Inferior parietal cortex (tissue), 1 donor: Measurements from ENCODE around the gene RASAL1.
A peak's percentile ranks its signal among the peaks of the same experiment; 100 is the strongest.

Experiments used
- DNase-seq: peaks from one replicate; pipeline ENCODE4 v3.0.0-alpha.2; 2016; ENCODE audit errors: extremely low spot score

Gene RASAL1, protein sequence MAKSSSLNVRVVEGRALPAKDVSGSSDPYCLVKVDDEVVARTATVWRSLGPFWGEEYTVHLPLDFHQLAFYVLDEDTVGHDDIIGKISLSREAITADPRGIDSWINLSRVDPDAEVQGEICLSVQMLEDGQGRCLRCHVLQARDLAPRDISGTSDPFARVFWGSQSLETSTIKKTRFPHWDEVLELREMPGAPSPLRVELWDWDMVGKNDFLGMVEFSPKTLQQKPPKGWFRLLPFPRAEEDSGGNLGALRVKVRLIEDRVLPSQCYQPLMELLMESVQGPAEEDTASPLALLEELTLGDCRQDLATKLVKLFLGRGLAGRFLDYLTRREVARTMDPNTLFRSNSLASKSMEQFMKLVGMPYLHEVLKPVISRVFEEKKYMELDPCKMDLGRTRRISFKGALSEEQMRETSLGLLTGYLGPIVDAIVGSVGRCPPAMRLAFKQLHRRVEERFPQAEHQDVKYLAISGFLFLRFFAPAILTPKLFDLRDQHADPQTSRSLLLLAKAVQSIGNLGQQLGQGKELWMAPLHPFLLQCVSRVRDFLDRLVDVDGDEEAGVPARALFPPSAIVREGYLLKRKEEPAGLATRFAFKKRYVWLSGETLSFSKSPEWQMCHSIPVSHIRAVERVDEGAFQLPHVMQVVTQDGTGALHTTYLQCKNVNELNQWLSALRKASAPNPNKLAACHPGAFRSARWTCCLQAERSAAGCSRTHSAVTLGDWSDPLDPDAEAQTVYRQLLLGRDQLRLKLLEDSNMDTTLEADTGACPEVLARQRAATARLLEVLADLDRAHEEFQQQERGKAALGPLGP

GRCh38 chr12:113135178-113136127 lies at the start of gene RASAL1:
Gene RASAL1 (minus strand): TSS chr12:113135761. CDS start chr12:113135462, 299 bp downstream.
- DNase-seq, result no peak

DNA sequence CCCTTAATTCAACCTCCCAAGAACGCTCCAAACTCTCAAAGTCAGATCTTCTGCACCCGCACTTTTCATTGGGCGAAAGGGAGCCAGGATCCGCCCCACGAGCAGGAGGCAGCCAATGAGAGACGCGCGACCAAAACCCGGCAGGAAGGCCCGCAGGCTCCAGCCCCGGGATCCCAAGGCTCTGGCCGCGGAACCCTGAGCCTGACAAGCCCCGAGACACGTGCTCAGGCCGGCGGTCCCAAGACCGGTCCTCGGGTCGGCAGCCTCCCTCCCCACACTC lies 49.3 kb upstream of the RASAL1 start:
- DNase-seq, result peak; percentile 86

GRCh38 chr12:113184098-113184899 lies 48.7 kb upstream of the RASAL1 start:
- no peak for DNase-seq

- no peak for DNase-seq
Measured at GRCh38 chr12:113183030-113183589, 47.5 kb upstream of the RASAL1 start.

- no peak for DNase-seq
Measured at GRCh38 chr12:113181975-113182374, 46.4 kb upstream of the RASAL1 start.

GRCh38 chr12:113180333-113180732 lies 44.8 kb upstream of the RASAL1 start:
- DNase-seq, result no peak

- DNase-seq, result no peak
Measured at GRCh38 chr12:113179023-113179422, 43.5 kb upstream of the RASAL1 start.

DNA sequence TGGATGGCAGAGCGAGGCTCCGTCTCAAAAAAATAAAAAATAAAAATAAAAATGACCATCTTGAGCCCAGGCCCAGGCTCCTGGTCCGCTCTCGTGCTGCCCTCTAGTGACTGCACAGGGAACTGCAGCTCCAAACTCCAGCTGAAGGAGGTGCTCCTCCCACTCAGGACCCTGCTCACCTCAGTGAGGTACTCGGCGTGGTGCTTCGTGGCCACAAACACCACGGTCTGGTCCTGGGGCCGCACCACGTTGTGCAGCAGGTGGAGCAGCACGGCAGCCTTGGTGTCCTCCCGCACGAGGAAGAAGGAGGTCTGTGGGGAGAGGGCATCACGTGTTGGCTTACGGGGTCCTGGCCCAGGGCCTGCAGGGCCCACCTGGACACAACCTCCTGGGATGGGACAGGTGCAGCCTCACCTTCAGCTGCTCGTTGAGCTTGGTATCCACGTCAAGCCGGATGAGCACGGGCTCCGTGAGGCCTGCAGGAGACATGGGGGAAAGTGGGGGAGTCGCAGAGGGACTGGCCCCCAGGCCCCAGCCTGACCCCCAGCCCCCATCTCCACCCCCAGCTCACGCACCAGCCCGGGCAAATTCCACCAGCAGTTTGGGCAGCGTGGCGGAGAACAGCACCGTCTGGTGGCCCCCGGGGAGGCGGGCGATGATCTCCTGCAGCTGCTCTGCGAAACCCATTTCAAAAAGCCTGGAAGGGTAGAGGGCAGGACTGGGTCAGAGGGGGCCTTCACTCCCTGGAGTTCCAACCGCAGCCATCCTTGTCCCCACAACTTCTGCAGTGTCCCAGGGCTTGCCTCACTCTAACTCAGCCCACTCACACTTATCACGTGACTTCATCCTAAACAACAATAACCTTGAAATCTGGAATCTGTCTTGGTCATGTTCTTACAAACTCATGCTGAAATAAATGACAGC lies 39.2 kb upstream of the RASAL1 start:
- DNase-seq, result peak; percentile 83

DNA sequence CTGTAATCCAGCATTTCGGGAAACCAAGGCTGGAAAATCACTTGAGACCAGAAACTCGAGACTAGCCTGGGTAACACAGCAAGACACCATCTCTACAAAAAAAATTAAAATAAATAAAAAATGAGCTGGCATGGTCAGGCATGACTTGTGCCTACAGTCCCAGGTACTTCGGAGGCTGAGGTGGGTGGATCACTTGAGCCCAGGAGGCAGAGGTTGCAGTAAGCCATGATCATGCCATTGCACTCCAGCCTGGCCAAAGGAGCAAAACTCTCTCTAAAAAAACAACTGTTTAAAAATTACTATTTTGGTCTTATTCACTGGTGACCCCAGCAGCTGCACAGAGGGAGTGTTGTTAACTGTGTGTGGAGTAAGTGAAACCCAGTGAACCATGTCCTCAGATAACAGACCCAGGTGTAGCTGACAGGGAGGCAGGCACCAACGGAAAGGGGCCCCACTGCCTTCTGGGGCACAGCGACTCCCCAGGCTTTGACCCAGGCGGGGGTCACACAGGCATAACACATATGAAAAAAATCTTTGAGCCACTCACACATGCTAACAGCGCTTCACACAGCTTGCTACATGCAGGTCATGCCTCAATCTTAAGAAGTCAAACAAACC lies 37.6 kb upstream of the RASAL1 start:
- DNase-seq, result no peak

DNA sequence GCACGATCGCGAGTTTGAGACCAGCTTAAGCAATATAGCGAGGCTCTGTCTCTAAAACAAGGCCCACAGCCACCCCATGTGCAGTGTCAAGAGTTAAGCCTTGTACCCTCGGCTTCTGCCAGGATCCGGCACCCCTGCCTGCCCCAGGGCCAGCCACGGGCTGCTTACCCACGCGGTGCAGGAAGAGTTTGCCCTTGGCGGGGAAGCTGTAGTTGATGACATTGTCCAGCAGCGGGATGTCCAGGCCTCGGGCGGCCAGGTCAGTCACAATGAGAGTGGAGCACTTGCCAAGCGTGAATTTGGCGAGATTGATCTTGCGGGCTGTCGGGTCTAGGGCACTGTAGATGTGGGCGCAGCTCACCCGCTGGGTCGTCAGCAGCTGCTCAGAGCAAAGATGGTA lies 36.6 kb upstream of the RASAL1 start:
- DNase-seq, result no peak

DNA sequence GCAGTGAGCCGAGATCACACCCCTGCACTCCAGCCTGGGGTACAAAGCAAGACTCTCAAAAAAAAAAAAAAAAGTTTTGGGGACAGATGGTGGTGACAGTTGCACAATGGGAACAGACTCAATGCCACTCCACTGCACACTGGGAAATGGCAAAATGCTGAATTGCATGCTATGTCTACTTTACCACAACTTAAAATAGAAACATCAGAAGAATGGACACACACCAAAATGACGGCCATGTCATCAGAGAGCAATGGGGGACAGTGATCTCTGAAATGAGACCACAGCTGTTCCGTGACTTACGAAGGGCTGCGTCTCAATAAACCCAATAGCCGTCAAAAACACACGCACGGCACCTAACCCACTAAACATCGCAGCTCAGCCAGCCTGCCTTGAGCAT lies 36.0 kb upstream of the RASAL1 start:
- DNase-seq, result no peak

GRCh38 chr12:113170926-113171325 lies 35.4 kb upstream of the RASAL1 start:
- no peak for DNase-seq

DNA sequence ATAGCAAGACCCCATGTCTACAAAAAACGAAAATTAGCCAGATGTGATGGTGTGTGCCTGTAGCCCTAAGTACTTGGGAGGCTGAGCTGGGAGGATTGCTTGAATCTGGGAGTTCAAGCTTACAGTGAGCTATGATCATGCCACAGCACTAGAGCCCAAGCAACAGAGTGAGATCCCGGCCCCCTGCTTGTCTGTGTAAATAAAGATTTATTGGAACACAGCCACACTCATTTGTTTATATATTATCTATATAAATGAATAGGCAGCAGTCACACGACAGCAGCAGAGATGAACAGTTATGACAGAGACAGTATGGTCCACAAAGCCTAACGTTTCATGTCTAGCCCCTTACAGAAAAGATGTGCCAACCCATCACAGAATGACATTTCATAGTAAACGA lies 34.9 kb upstream of the RASAL1 start:
- DNase-seq, result no peak

DNA sequence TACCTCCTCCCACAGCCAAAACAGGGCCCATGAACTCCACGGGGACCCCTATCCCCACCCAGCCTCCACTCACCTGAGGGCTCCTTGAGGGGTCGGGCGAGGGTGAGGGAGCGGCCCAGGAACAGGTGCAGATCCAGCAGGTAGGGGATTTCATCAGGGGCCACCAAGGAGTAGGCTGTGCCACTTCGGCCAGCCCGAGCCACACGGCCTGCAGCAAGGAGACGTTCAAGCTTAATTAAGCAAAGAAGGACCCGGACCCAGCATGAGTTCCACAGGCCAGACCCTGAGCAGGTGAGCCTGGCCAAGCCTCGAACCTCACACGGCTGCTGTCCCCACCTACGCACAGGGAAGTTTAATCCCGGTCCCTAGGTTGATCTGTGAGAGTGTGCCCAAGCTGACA lies 34.1 kb upstream of the RASAL1 start:
- no peak for DNase-seq

DNA sequence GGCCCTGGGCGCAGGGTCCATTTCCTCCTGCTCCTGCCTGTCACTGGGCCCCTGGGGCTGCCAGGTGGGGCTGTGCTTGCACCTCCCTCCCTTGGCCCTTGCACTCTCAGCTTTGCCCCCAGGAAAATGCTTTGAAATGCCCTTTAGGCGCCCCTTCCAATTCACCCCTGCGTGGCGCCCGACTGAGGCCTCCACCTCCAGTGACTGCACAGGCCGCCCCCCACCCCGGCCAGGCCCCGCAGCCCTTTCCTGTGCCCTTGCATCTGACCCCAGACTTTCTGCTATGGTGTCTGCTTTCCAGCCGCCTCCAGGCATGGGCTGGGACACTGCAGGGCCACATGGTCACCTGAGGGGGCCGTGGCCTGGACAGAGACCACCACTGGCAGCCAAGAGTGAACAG lies 32.3 kb upstream of the RASAL1 start:
- DNase-seq, result no peak

GRCh38 chr12:113165521-113166450 lies 30.2 kb upstream of the RASAL1 start:
- no peak for DNase-seq

GRCh38 chr12:113164014-113164413 lies 28.5 kb upstream of the RASAL1 start:
- DNase-seq, result no peak

- DNase-seq, result no peak
Measured at GRCh38 chr12:113163030-113163360, 27.4 kb upstream of the RASAL1 start.
